Left forelimb (tissue), 1 donor: ENCODE measurements around the gene KLF15.
A peak's percentile ranks its signal among the peaks of the same experiment; 100 is the strongest.

Source experiments
- DNase-seq: peaks from one replicate; pipeline ENCODE4 v3.0.0-alpha.2; 2018; ENCODE audit warnings: low spot score

KLF15 gene

DNA sequence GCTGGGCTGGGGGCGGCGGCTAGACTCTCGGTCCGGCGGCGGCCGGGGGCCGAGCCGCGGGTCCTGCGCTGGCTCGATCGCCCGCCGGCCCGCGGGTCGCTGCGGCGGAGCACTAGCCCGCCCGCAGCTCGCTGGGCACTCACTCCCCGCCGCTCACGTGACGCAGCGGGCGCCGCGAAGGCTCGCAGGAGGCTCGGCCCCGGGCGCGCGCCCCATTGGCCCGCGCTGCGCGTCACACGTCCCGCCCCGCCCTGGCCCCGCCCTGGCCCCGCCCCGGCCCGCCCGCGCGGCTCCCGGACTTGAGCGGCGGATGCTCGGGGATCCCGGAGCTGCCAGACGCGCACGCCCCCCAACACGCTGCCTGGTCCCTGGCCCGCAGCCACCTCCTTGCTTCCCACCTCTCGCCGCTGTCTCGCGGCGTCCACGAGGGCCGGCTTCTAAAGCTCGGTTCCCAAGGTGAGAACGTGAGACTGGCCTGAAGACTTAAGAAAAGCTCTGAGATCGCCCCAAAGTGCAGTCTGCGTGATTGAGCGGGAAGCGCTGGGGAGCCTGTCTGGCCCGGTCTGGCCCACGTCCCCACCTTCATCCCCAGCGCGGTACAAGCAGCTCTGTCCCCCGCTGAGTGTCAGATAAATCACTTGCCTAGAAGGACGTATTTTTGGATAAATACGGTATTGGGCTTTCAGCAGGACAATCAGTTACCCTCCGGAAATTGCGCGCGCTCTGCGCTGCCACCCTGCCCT lies at the start of gene KLF15:
TSS of gene KLF15 (minus strand) at position 114 of the 743 bp plus-strand sequence. CDS start 4,486 bp downstream, outside the sequence.
- peak; percentile 93 for DNase-seq

DNA sequence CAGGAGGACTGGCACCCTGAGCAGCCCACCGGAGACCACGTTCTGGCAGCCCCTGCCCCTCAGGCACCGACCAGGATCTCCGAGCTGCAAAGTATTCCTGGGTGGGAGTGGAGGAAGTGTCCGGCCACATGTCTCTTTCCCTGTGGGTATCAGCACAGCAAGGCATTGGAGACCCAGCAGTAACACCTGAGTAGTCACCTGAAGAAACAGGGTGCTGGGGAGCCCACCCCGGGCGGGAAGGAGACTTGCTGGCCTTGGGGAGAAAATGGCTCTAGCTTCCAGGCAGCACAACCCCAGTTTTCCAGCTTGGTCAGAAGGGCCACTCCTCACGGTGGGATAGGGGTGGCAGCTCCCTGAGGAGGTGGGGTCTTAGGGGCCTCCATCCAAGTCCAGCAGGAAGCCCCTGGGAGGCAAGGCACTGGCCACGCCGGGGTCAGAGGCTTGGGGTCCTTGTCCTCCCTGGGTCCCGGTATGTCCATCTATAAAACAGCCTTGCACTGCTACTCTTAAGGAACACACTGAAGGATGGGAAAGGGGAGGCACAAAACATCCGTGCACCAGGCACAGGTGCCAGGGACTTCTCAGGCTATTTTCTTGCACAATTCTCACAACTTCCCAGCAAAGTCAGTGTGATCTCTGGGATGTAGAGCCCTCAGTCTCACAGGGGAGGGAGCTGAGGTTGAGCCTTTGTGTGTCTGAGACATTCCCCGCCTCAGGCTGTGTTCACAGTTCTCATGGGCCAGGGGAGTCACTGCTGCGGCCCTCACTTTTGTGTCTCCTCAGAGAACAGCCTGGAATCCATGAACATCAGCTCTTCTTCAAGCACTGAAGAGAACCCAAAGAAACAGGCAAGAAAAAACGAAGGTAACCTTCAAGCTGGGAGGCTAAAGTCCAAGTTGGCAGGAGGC lies 49.4 kb upstream of the KLF15 start:
- DNase-seq: no peak

DNA sequence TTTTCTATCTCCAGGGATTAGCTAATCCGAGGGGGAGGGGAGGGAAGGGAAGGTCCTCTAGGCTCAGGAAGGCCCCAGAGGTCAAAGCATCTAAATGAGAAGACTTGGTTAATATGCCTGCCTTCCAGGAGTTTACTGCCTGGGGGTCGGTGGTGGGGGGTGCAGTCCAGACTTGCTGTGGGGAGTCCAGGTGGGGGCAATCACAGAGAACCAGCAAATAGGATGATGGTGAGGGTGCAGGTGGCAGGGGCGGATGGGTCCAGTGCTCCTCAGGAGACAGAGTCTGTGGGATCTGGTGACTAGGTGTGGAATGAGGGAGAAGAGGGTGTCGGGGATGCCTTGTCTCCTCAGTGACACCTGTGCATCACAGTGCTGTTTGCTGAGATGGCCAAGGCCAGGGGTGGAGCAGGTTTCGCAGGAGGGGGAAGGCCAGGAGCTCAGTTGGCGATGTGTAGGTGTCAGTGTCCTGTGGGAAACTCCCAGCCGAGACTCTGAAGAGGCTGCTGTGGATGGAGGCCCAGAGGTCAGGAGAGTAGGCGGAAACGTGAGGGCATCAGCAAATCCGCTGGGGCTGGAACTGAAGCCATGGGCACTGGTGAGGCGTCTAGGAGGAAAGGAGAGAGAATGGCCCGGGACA lies 45.6 kb upstream of the KLF15 start:
- no peak for DNase-seq

DNA sequence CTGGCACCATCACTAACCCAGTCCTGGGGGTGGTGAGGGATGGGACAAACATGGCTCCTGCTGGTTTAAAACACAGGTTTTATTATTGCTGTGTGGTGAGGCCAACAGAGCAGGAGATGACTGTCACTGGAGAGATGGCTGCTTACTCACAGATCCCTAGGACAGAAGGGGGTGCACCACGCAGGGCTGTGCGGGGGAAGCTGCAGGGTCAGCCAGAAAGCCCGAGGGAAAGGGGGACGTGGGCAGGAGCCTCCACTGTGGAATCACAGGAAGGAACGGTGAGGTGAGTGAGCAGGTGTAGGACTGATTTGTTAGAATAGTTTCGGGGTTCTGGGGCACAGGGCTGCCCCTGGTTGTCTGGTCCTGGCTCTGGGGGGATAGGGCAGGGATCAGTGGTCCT lies 45.0 kb upstream of the KLF15 start:
- DNase-seq: no peak

DNA sequence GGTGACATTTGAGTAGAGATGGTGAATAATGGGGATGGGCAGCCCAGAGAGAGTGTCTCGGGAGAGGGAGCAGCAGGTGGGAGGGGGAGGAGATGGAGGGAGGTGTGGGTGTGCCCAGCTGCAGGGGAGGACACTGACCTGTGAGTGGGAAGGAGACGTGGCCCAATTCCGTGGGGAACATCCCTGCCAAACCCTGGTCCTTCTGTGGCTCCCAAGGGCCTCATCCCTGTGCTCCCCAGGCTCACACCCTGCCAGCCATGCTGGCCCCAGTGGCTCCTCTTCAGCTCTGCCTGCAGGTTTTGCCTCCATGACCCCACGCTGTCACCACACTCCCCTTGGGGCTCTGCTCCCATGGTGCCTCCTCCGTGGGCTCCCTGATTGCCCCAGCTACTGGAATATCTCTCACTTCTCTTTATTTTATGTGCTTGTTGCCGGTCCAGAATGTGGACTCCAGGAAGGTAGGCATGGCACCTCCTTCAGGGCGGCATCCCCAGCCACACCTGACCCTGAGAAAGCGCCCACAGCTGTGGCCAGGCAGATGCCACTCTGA lies 44.5 kb upstream of the KLF15 start:
- DNase-seq: no peak

DNA sequence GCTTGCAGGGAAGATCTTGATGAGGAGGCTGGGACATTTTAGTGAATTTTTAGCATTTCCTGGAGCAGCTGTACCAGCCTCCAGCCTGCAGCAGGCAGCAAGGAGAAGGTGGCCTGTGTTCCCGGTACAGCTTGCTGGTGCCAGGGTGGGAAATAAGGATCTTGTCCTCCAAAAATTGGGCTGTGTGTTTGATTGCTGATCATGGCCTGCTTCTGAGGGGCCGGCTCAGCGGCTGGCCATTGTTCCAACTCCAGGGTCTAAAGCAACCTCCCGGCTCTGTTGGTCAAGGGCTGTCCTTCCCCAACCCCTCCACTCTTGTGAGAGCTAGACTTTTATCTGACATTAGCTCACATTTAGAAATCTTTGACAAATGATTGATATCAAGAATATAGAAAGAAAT lies 42.5 kb upstream of the KLF15 start:
- DNase-seq: no peak

DNA sequence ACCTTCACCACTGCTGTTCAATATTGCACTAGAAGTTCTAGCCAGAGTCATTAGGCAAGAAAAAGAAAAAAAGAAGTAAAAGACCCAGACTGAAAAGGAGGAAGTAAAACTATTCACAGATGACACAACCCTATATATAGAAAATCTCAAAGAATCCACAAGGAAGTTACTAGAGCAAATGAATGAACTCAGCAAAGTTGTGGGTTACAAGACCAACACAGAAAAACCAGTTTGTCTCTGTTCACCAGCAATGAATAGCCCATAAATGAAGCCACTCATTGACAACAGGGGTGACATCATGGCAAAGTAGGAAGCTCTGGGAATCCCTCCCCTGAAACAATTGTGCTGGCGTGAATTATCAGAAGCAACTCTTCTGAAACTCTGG lies 42.1 kb upstream of the KLF15 start:
- no peak for DNase-seq

DNA sequence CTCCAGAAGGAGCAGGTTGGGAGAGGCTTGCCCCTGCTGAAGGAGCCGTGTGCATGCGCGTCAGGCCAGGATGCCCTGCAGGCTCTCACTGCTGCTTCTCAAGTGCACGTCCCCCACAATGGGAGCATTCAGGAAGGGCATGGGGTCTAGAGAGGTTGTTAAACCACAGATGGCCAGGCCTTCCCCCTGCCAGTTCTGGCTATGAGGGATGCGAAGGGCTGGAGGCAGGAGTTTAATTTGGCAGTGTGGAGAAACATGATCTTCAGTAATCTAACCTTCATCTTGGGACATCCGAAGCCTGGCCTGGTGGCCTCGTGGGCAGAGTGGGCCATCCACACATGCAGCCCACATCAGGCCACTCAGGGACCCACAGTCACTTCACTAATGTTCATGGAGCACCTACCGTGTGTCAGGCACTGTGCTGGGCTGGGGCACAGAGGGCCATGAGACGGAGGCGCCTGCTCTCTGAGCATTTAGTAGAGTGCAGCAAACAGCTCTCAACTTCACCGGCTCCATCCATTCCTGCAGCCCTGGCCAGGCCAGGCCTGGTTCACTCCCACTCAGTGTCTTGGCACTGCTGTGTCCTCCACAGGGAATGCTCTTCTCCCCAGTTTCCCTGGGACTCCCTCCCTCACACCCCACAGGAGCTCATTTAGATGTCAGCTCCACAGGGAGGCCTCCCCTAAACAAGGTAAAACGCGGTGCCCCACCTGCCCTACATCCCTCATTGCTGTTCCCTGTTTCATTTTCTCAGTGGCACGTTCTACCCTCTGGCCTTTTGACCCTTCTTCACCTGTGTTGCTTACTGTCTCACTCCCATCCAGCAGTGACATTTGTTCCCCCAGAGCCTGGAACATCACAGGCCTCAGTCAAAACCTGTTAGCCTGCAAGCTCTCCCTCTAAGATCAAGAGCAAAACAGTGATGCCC lies 41.5 kb upstream of the KLF15 start:
- DNase-seq: no peak

DNA sequence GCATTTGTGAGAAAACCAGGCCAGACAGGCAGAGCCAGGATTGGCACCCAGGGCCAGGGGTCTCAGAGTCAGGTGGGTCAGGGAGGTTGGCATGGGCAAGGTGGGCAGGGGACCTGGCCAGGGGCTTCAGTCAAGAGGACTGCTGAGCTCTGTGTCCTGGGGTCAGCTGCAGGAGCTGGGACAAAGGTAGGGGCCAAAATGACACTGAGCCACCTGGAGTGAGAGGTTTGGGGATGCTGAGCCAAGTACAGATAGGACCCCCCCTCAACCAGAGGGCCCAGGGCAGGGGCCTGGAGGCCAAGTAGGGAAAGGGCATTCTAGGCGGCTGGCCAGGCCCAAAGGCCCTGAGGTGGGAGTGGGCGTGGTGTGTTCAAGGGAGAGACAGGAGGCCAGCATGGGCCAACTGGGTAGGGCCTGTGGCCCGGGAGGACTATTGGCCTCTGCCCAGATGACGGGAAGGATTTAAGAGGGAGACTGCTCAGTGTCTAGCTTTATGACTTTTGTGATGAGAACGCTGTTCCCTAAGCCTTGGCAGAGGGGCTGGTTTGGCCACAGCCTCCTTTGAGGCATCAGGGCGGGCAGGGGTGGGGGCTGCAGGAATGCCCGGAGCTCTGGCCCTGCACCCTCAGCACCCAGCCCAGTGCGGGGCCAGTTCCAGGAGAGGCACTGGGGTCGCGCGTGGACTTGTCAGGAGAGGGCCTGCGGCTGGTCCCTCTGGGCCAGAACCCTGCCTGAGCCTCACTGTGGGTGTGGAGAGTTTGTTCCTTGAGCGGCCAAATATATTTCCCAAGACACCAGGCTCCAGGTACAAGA lies 40.6 kb upstream of the KLF15 start:
- no peak for DNase-seq

DNA sequence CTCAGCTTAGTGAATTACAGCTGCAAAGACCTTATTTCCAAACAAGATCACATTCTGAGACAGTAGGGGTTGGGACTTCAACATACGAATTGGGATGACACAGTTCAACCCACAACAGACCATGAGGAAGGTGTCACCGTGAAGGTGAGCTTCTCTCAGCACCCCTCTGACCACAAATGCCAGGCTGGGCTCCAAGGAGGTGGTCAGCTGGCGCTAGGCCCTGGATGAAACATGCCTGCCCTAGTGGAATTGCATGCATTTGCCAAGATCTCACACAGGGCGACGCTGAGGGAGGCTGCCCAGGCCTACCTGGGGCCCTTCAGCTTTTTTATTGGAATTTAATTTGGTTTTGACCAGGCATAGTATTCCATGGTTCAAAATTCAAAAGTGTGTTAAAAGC lies 39.3 kb upstream of the KLF15 start:
- DNase-seq: no peak

DNA sequence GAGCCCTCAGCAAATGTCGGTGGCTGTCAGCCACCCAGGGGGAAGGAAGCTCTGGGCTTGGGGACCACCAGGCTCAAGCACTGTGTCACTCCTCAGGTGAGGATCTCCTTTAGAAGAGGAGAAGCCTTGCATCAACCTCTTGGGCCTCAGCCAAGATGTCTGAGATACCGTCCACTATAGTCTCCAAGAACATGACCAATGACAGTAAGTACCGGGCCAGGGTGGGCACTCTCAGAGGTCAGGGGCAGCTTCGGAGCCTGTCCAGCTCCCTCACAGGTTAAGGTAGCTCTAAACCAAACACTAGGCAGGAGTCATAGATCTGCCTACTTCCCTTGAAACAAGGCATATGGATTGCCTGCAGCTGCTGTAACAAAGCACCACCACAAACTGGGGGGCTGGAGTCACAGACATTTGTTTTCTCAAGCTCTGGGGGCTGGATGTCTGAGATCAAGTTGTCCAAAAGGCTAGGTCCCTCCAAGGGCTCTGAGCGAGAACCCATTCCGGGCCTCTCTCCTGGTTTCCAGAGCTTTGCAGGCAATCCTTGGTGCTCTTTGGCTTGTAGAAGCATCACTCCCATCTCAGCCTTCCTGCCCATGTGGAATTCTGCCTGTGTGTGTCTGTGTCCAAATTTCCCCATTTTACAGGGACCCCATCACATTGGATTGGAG lies 38.8 kb upstream of the KLF15 start:
- DNase-seq: no peak

DNA sequence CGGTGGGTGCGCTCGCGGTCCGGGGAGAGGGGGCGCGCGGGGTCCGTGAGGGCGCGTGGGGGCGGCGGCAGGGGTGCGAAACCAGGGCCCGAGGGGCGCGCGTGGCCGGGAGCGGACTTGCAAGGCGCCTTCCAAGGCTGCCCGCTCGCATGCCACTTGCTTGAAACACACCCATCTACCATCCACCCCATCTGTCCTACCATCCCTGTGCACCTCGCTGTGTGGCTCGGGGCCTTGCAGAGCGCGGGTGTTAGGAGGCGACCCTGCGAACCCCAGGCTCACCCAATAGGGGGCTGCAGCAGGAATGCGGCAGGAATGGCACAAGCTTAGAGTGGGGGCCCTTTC lies 37.7 kb upstream of the KLF15 start:
- no peak for DNase-seq

DNA sequence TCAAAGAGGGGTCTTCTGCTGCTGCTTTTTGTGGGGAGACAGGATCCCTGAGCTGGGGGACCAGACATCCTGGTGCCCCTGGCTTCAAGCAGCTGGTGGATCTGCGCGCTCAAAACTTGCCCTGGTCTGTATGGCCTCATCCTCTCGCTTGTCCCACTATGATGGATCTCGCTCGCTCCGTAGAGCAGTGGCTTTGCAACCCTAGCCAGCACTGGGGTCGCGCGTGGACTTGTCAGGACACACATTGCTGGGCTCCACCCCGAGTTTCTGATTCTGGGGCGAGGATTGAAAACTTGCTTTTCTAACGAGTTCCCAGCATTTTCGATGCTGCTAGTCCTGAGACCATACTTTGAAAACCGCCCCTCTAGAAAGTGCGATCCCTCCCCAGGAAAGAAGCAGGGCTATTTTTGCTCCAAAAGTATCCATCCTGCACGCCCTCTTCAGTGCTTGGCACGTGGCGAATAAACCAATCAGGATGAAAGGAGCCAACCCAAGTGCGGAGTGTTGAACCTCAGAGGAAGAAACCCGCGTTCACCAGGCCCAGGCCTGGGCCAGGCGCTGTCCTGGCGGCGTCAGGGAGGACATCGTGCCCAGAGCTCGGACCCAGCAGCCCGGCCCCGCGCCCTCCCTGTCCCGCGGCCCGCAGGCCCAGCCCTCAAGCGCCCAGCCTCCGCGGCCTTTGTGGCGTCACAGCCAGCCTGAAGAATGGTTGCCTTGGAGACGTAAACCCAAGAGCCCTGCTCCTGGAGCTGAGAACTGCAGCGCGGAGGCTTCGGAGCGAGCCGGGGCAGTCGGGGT lies 37.2 kb upstream of the KLF15 start, which contains the start of gene CFAP100:
TSS of gene CFAP100 (plus strand) at position 731 of the 798 bp plus-strand sequence. CDS start 1,092 bp downstream, outside the sequence.
- no peak for DNase-seq

DNA sequence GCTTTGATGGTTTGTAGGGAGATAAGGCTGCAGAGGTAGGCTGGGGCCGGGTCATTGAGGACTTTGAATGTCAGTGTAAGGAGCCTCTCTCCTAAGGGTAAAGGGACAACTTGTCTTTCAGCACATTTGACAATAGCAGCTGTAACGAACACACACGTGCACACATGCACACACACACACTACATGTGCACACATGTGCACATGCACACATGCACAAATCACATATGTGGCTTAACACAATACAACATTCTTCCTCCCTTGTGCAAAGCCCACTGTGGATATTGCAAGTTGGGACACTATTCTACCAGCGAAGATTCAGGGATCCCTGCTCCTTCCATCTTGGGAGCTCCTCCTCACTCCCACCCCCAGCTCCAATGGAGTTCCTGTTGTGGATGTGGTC lies 36.4 kb upstream of the KLF15 start:
- no peak for DNase-seq

DNA sequence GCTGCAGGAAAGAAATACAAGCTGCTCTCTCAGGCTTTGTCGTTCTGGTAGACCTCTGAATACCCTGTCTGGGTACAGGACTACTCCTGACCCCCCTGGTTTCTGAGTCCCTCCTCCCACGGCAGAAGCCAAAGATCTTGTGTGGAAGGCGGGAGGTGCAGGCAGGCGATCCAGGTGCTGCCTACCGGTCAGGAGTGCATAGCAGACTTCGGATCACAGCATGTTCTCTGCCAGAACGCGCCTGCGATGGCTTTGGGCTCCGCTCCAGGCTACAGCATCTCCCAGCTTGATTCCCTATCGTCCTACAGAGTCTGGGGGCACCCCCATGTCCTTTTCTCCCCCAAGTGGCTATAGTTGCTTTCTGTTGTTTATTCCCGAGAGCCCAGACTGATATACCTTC lies 35.0 kb upstream of the KLF15 start:
- DNase-seq: no peak

DNA sequence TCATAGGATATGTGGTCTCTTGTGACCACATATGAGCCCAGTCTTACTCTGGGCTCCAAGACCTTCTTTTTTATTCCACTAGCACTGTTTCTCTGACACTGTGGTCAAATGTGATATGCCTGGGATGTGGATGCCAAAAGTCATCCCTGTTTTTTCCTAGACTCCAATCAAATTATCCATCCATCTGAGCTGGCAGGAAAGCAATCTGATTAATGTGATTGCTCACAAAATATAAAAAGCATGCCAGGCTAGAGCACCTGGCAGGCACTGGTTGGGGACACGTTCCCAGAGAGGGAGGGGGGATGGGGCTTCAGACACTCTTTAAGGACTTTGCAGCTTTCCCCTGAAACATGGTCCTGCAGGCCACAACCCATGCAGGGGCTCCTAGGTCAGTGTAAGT lies 34.4 kb upstream of the KLF15 start:
- DNase-seq: no peak

DNA sequence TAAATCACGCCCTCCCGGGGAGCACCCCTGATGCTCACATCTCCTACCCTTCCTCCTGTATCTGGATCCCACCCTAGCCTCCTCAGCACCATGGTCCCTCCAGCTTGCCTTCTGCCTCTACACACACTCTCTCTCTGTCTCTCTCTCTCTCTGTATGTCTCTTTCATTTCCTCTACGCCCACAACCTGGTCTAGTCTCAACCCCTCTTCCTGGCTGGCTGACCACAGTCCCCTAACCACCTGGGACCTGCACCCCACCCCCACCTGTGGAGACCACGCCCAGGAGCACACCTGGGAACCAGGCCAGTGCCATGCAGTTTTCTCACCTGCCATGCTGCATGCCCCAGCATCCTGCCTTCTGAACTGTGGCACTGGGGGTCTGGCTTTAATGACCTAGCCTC lies 33.5 kb upstream of the KLF15 start:
- no peak for DNase-seq

DNA sequence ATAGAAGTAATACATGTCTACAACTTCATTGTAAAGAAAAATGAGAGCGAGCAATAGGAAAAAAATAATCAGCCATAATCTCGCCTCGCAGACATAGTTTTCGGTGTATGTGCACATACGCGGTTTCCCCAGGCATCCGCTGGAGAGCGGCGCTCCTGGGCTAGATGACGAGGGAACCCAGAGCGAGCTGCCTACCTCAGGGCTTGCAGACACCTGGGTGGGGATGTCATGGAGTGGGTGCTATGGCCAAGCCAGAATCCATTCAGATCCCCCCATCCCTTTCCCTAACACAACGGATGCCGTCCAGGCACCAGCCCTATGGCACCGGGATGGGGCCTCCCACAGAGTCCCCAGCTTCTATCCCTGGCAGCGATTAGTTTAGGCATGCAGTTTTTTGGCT lies 33.0 kb upstream of the KLF15 start:
- DNase-seq: no peak

DNA sequence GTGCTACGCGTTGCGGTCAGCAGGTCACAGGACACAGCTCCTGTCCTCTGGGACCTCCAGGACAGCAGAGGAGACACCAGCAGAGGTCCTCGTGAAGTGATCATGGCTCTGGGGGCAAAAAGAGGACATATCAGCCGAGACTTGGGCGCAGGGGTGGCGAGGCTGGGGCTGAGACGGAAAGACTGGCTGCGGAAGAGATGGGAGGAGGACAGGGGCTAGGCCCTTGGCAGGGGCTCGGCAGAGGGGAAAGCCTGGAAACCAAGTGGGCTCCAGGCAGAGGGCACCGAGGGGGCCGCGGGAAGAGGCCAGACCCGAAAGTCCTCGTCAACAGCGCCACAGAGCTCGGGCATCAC lies 32.6 kb upstream of the KLF15 start:
- DNase-seq: no peak
